ENCODE measurements around the gene GNG12. TPM values are rescaled to one million over a fixed set of nuclear protein-coding genes. Genes with fewer than 3 reads are reported as not detected.

Gene GNG12
- total RNA-seq, 5 donors from 2014 or later (not counting 1 experiment from before 2014, with no cell fraction given): 0.26 to 0.44 (median 0.35) TPM; not detected in 2

GRCh38 chr1:67788904-67789303 lies 44.4 kb downstream of the GNG12 start:
- Histone ChIP-seq H3K27me3 (replicated peaks in 1 of 2; ENCODE audit: control insufficient read depth in 2 of 2, extremely low read depth in 1 of 2, insufficient read depth in 2 of 2, low read length in 1 of 2) (peaks cover 0 to 2% of the 10 kb centered on the region in 2 experiments), H3K9me3 (no peaks in the 10 kb centered on the region), H3K4me1 (ENCODE audit: control insufficient read depth in 1 of 2, extremely low read depth in 1 of 2, insufficient read depth in 2 of 2, low read length in 2 of 2) (no peaks in the 10 kb centered on the region), H3K27ac (ENCODE audit: low read length) (no peak overlapping the region), H3K36me3 (ENCODE audit: control insufficient read depth in 2 of 2, extremely low read depth in 1 of 2, insufficient read depth in 1 of 2, low read length in 1 of 2) (no peaks in the 10 kb centered on the region), H3K4me3 (ENCODE audit: control insufficient read depth in 1 of 2, extremely low read depth in 1 of 2, low read length in 1 of 2) (no peak overlapping the region)
- ChIA-PET CTCF (interaction anchor here in 1 of 2 donors (0.8 to 1.1 kb wide), 2 partner anchors 20 to 23 kb away, joined by 3 to 5 read pairs; no protein-coding TSS in a partner anchor), POLR2A (no interaction called here)
- Mint-ChIP-seq H3K9me3 (no peaks in the 10 kb centered on the region), H3K36me3 (no peaks in the 10 kb centered on the region), H3K27ac (no peak overlapping the region), H3K4me1 (no peaks in the 10 kb centered on the region), H3K27me3 (peaks cover 5 to 19% of the 10 kb centered on the region in 2 donors), H3K4me3 (no peak overlapping the region)
- ATAC-seq (replicated peaks in 1 of 4): no peak
- WGBS (ENCODE audit: insufficient coverage): 89% methylated on average over 4 of the region's 7 CpGs
- DNase-seq: no peak

- Mint-ChIP-seq H3K27me3 (peaks cover 5 to 14% of the 10 kb centered on the region in 2 donors), H3K9me3 (no peaks in the 10 kb centered on the region), H3K36me3 (no peaks in the 10 kb centered on the region), H3K4me3 (no peak overlapping the region), H3K4me1 (no peaks in the 10 kb centered on the region), H3K27ac (no peak overlapping the region)
- CTCF ChIA-PET: interaction anchor here in 1 of 2 donors (0.8 kb wide), 1 partner anchor 23 kb away, joined by 5 read pairs; no protein-coding TSS in a partner anchor
- Histone ChIP-seq H3K4me1 (ENCODE audit: control insufficient read depth in 1 of 2, extremely low read depth in 1 of 2, insufficient read depth in 2 of 2, low read length in 2 of 2) (no peaks in the 10 kb centered on the region), H3K27ac (ENCODE audit: low read length) (no peak overlapping the region), H3K27me3 (replicated peaks in 1 of 2; ENCODE audit: control insufficient read depth in 2 of 2, extremely low read depth in 1 of 2, insufficient read depth in 2 of 2, low read length in 1 of 2) (peaks cover 0 to 2% of the 10 kb centered on the region in 2 experiments), H3K36me3 (ENCODE audit: control insufficient read depth in 2 of 2, extremely low read depth in 1 of 2, insufficient read depth in 1 of 2, low read length in 1 of 2) (no peaks in the 10 kb centered on the region), H3K4me3 (ENCODE audit: control insufficient read depth in 1 of 2, extremely low read depth in 1 of 2, low read length in 1 of 2) (no peak overlapping the region), H3K9me3 (no peaks in the 10 kb centered on the region)
- DNase-seq: no peak
- WGBS (ENCODE audit: insufficient coverage): 75% methylated on average over 2 of the region's 5 CpGs
- ATAC-seq (replicated peaks in 1 of 4): no peak
- POLR2A ChIA-PET: interaction anchor here in 1 of 2 donors (0.7 kb wide), 1 partner anchor 399 kb away, joined by 3 read pairs; no protein-coding TSS in a partner anchor
Measured at GRCh38 chr1:67788238-67788790, 45.0 kb downstream of the GNG12 start.

GRCh38 chr1:67787746-67788145 lies 45.5 kb downstream of the GNG12 start:
- DNase-seq: no peak
- ChIA-PET POLR2A (interaction anchor here in 1 of 2 donors (0.7 kb wide), 1 partner anchor 398 kb away, joined by 3 read pairs; no protein-coding TSS in a partner anchor), CTCF (no interaction called here)
- H3K4me1 Mint-ChIP-seq: no peaks in the 10 kb centered on the region
- peaks cover 5 to 14% of the 10 kb centered on the region in 2 donors for H3K27me3 Mint-ChIP-seq
- H3K9me3 ChIP-seq: no peaks in the 10 kb centered on the region
- no peaks in the 10 kb centered on the region for H3K9me3 Mint-ChIP-seq
- peaks cover 0 to 2% of the 10 kb centered on the region in 2 experiments for H3K27me3 ChIP-seq (replicated peaks in 1 of 2; ENCODE audit: control insufficient read depth in 2 of 2, extremely low read depth in 1 of 2, insufficient read depth in 2 of 2, low read length in 1 of 2)
- no peak overlapping the region for H3K4me3 Mint-ChIP-seq
- no peaks in the 10 kb centered on the region for H3K36me3 Mint-ChIP-seq
- no peaks in the 10 kb centered on the region for H3K4me1 ChIP-seq (ENCODE audit: control insufficient read depth in 1 of 2, extremely low read depth in 1 of 2, insufficient read depth in 2 of 2, low read length in 2 of 2)
- H3K4me3 ChIP-seq (ENCODE audit: control insufficient read depth in 1 of 2, extremely low read depth in 1 of 2, low read length in 1 of 2): no peak overlapping the region
- no peaks in the 10 kb centered on the region for H3K36me3 ChIP-seq (ENCODE audit: control insufficient read depth in 2 of 2, extremely low read depth in 1 of 2, insufficient read depth in 1 of 2, low read length in 1 of 2)
- no peak for ATAC-seq (replicated peaks in 1 of 4)
- H3K27ac ChIP-seq (ENCODE audit: low read length): no peak overlapping the region
- no CpG with 5 or more reads among the region's 2 CpGs for WGBS (ENCODE audit: insufficient coverage)
- H3K27ac Mint-ChIP-seq: no peak overlapping the region

- Histone ChIP-seq H3K27ac (ENCODE audit: low read length) (no peak overlapping the region), H3K27me3 (replicated peaks in 1 of 2; ENCODE audit: control insufficient read depth in 2 of 2, extremely low read depth in 1 of 2, insufficient read depth in 2 of 2, low read length in 1 of 2) (peaks cover 0 to 2% of the 10 kb centered on the region in 2 experiments), H3K36me3 (ENCODE audit: control insufficient read depth in 2 of 2, extremely low read depth in 1 of 2, insufficient read depth in 1 of 2, low read length in 1 of 2) (no peaks in the 10 kb centered on the region), H3K4me1 (ENCODE audit: control insufficient read depth in 1 of 2, extremely low read depth in 1 of 2, insufficient read depth in 2 of 2, low read length in 2 of 2) (no peaks in the 10 kb centered on the region), H3K9me3 (no peaks in the 10 kb centered on the region), H3K4me3 (ENCODE audit: control insufficient read depth in 1 of 2, extremely low read depth in 1 of 2, low read length in 1 of 2) (no peak overlapping the region)
- CTCF ChIA-PET: no interaction called here
- H3K27me3 Mint-ChIP-seq: peaks cover 3 to 7% of the 10 kb centered on the region in 2 donors
- ATAC-seq (replicated peaks in 1 of 4) (no peak), DNase-seq (no peak)
- H3K9me3 Mint-ChIP-seq: no peaks in the 10 kb centered on the region
- no peak overlapping the region for H3K27ac Mint-ChIP-seq
- H3K4me1 Mint-ChIP-seq: no peaks in the 10 kb centered on the region
- POLR2A ChIA-PET: no interaction called here
- H3K36me3 Mint-ChIP-seq: no peaks in the 10 kb centered on the region
- H3K4me3 Mint-ChIP-seq: no peak overlapping the region
- 76% methylated on average over 2 of the region's 4 CpGs for WGBS (ENCODE audit: insufficient coverage)
Measured at GRCh38 chr1:67785847-67786753, 47.2 kb downstream of the GNG12 start.

- CTCF ChIA-PET: no interaction called here
- ATAC-seq (replicated peaks in 1 of 4) (no peak), DNase-seq (no peak)
- no peak overlapping the region for H3K27ac ChIP-seq (ENCODE audit: low read length)
- no peaks in the 10 kb centered on the region for H3K9me3 ChIP-seq
- H3K27me3 ChIP-seq (replicated peaks in 1 of 2; ENCODE audit: control insufficient read depth in 2 of 2, extremely low read depth in 1 of 2, insufficient read depth in 2 of 2, low read length in 1 of 2): peaks cover 0 to 2% of the 10 kb centered on the region in 2 experiments
- H3K27me3 Mint-ChIP-seq: peaks cover 3 to 4% of the 10 kb centered on the region in 2 donors
- H3K4me1 ChIP-seq (ENCODE audit: control insufficient read depth in 1 of 2, extremely low read depth in 1 of 2, insufficient read depth in 2 of 2, low read length in 2 of 2): no peaks in the 10 kb centered on the region
- POLR2A ChIA-PET: no interaction called here
- no peaks in the 10 kb centered on the region for H3K36me3 Mint-ChIP-seq
- H3K4me1 Mint-ChIP-seq: no peaks in the 10 kb centered on the region
- no peak overlapping the region for H3K4me3 Mint-ChIP-seq
- no peaks in the 10 kb centered on the region for H3K36me3 ChIP-seq (ENCODE audit: control insufficient read depth in 2 of 2, extremely low read depth in 1 of 2, insufficient read depth in 1 of 2, low read length in 1 of 2)
- no peak overlapping the region for H3K4me3 ChIP-seq (ENCODE audit: control insufficient read depth in 1 of 2, extremely low read depth in 1 of 2, low read length in 1 of 2)
- H3K27ac Mint-ChIP-seq: no peak overlapping the region
- H3K9me3 Mint-ChIP-seq: no peaks in the 10 kb centered on the region
- WGBS (ENCODE audit: insufficient coverage): 100% methylated on average over 1 of the region's 6 CpGs
Measured at GRCh38 chr1:67784545-67785186, 48.6 kb downstream of the GNG12 start.

GRCh38 chr1:67780637-67781036 lies 52.6 kb downstream of the GNG12 start:
- H3K27ac Mint-ChIP-seq: no peak overlapping the region
- no peak for DNase-seq
- ATAC-seq (replicated peaks in 1 of 4): no peak
- H3K9me3 Mint-ChIP-seq: no peaks in the 10 kb centered on the region
- H3K4me3 Mint-ChIP-seq: no peak overlapping the region
- ChIA-PET POLR2A (no interaction called here), CTCF (no interaction called here)
- no peaks in the 10 kb centered on the region for H3K4me1 ChIP-seq (ENCODE audit: control insufficient read depth in 1 of 2, extremely low read depth in 1 of 2, insufficient read depth in 2 of 2, low read length in 2 of 2)
- H3K4me3 ChIP-seq (ENCODE audit: control insufficient read depth in 1 of 2, extremely low read depth in 1 of 2, low read length in 1 of 2): no peak overlapping the region
- 80% methylated on average over 2 of the region's 2 CpGs for WGBS (ENCODE audit: insufficient coverage)
- H3K9me3 ChIP-seq: no peaks in the 10 kb centered on the region
- H3K4me1 Mint-ChIP-seq: no peaks in the 10 kb centered on the region
- H3K36me3 Mint-ChIP-seq: no peaks in the 10 kb centered on the region
- no peak overlapping the region for H3K27ac ChIP-seq (ENCODE audit: low read length)
- H3K36me3 ChIP-seq (ENCODE audit: control insufficient read depth in 2 of 2, extremely low read depth in 1 of 2, insufficient read depth in 1 of 2, low read length in 1 of 2): no peaks in the 10 kb centered on the region
- H3K27me3 Mint-ChIP-seq: peaks cover 5% of the 10 kb centered on the region in 2 donors
- peaks cover 0 to 2% of the 10 kb centered on the region in 2 experiments for H3K27me3 ChIP-seq (replicated peaks in 1 of 2; ENCODE audit: control insufficient read depth in 2 of 2, extremely low read depth in 1 of 2, insufficient read depth in 2 of 2, low read length in 1 of 2)
